ENCODE measurements around the gene GNE.
"Not testable (repeated sequence)": the region's sequence is repeated elsewhere in the genome, so short reads cannot be mapped to it uniquely, and the experiment has no call there.

The GNE gene

DNA sequence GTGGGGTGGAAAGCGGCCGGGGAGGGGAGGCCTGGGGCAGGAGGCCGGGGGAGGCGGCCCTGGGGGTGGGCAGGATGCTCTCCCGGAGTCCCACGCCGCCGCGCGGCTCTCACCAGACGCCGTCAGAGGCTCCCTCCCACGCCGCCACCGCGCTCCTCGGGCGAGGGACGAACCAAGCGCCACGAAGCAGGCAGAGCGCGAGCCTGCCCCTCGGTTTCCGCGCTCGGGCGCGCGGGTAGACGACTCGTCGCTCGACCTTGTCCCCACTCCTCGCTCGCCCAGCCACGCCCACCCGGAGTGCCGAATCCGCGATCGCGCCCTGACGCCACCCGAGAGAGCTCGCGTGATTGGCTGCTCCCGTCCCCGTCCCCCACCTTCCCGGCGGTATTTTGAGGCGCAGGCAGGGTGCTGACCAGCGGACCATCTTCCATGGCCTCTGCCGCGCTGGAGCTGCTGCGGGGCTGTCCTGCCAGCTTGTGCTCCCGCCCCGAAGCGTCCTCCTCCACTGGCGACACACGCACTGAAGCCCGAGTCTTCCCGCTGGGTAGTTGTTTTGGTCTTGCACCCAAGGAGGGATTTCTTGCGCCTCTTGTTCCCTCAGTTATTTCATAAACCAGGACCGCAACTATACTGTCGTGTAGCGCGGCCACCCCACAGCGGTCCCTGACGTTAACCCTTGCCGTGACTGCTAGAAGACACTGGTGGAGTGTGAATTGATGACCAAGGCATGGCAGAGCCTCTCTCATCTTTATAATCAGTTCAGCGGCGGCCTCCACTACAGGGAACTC is at the start of gene GNE:
TSS of gene GNE (minus strand) at position 241 of the 788 bp plus-strand sequence. CDS start 9,093 bp downstream, outside the sequence.
- peak; percentile 81 for DNase-seq (ENCODE audit: insufficient read length, low spot score)
- FAIRE-seq, result peak; percentile 81

DNA sequence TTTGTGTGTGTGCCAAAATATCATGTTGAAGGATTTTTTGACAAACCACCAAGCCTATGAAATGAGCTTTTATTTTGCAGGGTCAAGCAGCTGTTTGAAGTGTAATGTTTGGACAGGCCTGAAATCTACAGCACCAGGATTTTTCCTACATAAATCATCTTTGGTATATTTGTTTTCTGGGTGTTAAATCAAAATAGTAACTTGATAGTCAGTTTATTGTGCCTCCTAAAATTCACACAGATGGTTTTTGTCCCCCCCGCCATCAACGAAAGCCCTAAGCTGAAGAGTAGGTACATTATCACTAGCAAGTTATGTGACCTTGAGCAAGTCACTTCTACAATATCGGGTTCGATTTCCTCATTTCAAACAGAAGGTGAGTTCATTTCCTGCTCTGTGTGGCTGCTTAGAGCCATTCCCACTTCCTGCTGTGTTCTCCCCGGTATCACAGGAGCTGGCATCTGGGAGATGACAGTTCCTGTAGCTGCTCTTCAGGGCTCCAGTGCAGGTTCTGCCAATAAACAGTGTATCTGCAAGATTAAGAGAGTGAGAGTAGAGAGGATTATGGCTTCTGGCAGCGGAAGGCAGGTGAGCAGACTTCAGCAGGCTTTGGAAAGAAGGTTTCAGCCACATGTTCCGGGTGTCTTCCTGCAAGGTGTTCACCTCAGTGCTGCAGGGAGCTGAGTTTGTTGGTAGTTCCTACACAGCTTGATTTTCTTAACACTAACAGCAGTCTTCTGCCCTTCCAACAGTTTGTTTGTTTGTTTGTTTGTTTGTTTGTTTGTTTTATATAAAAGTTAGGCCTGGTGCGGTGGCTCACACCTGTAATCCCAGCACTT is 48.4 kb upstream of the GNE start:
- no peak for DNase-seq (ENCODE audit: insufficient read length, low spot score)

DNA sequence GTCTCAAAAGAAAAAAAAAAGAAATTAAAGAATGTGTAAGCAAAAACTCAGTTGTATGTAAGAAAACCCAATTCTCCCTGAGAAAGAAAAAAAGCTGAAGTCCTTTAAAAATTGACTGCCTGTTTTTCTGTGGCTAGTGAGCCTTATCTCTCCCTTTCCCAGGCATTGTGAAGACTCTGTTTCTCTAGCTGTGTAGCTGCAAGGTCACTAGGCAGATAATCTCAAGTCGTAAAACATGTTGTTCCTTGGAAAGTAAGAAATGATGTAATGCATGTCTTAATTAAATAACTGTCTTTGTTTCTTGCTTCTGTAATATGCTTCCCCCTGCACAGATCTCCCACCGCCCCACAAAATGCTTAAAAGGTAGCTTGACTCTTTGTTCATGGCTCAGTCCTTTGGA is 46.1 kb upstream of the GNE start:
- not testable (repeated sequence) for FAIRE-seq; DNase-seq (ENCODE audit: insufficient read length, low spot score)

More for the DNA sequence above, 48.4 kb upstream of the GNE start:
- no peak for FAIRE-seq

- FAIRE-seq, result no peak
Measured at GRCh38 chr9:36301227-36301626, 43.0 kb upstream of the GNE start.

GRCh38 chr9:36298566-36298965 is 40.3 kb upstream of the GNE start:
- FAIRE-seq, result no peak

More at GRCh38 chr9:36301227-36301626, 43.0 kb upstream of the GNE start:
- no peak for DNase-seq (ENCODE audit: insufficient read length, low spot score)

DNA sequence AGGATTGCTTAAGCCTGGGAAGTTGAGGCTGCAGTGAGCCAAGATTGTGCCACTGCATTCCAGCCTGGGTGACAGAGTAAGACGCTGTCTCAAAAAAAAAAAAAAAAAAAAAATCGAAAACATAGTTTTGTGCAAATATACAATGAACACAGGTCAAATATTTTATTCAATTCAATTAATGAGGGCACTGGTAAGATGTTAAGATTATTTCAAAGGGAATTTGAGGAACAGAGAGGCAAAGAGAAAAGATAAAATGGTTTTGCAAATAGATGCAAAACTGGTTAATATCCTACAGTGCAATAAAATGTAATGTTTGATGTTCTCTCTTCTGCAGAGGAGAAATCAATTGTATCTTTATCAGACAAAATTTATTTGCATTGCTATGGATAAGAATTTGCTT is 39.5 kb upstream of the GNE start:
- DNase-seq (ENCODE audit: insufficient read length, low spot score), result no peak
- no peak for FAIRE-seq

More at GRCh38 chr9:36298566-36298965, 40.3 kb upstream of the GNE start:
- no peak for DNase-seq (ENCODE audit: insufficient read length, low spot score)

DNA sequence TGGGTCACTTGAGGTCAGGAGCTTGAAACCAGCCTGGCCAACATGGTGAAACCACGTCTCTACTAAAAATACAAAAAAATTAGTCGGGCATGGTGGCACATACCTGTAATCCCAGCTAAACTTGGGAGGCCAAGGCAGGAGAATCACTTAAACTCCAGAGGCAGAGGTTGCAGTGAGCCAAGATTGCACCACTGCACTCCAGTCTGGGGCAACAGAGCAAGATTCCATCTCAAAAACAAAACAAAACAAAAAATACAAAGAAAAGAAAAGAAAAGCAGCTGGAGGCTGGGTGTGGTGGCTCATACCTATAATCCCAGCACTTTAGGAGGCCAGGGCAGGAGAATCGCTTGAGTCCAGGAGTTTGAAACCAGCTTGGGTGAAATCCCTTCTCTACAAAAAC is 36.7 kb upstream of the GNE start:
- not testable (repeated sequence) for DNase-seq (ENCODE audit: insufficient read length, low spot score); FAIRE-seq

GRCh38 chr9:36293918-36294317 is 35.7 kb upstream of the GNE start:
- FAIRE-seq (no peak), DNase-seq (ENCODE audit: insufficient read length, low spot score) (no peak)

DNA sequence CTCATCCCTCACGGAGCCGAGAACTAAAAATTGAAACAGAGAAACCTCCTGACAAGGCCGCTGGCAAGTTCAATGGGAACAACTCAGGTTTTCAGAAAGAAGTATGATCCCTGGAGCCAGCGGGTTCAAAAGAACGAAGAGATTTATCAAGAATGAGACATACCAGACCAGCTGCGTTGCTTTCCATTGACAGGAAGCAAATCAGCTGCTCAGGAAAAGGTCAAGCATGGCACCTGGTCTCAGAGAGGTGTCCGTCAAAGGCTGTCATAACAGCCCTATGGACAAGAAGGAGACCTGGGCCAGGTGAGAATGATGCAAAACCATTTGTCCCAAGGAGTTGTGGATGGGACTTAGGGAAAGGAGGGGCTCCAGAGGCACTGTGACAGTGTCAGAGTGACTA is 34.9 kb upstream of the GNE start:
- DNase-seq (ENCODE audit: insufficient read length, low spot score) (no peak), FAIRE-seq (no peak)

- DNase-seq (ENCODE audit: insufficient read length, low spot score) (no peak), FAIRE-seq (no peak)
Measured at GRCh38 chr9:36292641-36293040, 34.4 kb upstream of the GNE start.

DNA sequence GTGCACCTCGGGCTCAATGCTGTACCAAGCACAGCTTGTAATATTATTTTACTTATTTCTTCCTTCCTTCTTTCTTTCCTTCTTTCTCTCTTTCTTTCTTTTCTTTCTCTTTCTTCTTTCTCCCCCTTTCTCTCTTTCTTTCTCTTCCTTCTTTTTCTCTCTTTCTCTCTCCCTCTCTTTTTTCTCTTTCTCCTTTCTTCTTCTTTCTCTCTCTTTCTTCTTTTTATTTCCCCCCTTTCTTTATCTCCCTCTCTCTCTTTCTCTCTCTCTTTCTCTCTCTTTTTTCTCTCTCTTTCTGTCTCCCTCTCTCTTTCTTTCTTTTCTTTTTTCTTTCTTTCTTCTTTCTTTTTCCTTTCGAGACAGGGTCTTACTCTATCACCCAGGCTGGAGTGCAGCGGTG is 32.7 kb upstream of the GNE start:
- FAIRE-seq, result no peak

DNA sequence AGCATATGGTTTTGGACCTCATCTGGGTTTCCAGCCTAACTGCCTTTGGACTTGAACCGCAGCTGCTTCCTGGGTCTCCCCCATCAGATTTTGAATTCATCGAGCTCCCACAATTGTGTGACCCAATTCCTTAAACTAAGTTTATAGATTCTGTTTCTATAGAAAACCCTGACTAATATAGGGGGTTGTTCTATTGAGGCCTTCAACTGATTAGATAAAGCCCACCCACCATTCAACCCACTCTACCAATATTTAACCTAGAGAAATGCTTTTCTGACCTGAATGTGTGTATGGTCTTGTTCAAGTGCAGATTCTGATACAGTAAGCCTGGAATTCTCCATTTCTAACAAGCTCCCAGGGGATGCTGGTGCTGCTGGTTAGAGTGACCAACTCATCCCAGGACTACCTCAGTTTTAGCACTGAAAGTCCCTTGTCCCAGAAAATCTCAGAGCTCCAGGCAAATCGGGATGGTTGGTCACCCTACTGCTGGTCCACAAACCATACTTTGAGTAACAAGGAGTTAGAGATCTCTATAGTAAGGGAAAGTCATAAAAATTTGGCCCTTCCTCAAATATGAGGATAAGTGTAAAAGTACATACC is 31.7 kb upstream of the GNE start:
- FAIRE-seq (no peak), DNase-seq (ENCODE audit: insufficient read length, low spot score) (no peak)

More for the DNA sequence above, 32.7 kb upstream of the GNE start:
- DNase-seq (ENCODE audit: insufficient read length, low spot score), result no peak

GRCh38 chr9:36288070-36288469 is 29.8 kb upstream of the GNE start:
- no peak for DNase-seq (ENCODE audit: insufficient read length, low spot score)
- no peak for FAIRE-seq

DNA sequence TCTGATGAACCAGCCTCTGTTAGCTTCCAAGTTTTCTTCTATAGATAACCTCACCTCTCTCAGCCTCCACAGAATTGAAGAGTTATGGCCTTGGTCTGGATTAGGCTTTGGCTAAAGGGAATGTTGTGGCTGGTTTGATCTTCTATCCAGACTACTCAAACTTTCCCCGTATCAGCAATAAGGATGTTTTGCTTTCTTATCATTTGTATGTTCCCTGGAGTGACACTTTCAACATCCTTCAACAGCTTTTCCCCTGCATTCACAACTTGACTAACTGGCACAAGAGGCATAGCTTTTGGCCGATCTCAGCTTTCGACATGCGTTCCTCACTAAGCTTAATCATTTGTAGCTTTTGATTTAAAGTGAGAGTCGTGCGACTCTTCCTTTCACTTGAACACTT is 28.1 kb upstream of the GNE start:
- DNase-seq (ENCODE audit: insufficient read length, low spot score), result no peak
- no peak for FAIRE-seq

DNA sequence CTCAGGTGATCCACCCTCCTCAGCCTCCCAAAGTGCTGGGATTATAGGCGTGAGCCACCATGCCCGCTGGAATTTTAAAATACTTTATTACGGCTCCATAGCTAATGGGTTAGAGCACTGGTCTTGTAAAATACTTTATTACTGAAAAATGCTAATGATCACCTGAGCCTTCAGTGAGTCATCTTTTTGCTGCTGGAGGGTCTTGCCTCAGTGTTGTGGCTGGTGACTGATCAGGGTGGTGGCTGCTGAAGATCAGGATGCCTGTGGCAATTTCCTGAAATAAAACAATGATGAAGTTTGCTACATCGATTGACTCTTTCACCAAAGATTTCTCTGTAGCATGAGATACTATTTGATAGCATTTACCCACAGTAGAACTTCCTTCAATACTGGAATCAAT is 26.0 kb upstream of the GNE start:
- DNase-seq (ENCODE audit: insufficient read length, low spot score), result no peak
- FAIRE-seq, result no peak

DNA sequence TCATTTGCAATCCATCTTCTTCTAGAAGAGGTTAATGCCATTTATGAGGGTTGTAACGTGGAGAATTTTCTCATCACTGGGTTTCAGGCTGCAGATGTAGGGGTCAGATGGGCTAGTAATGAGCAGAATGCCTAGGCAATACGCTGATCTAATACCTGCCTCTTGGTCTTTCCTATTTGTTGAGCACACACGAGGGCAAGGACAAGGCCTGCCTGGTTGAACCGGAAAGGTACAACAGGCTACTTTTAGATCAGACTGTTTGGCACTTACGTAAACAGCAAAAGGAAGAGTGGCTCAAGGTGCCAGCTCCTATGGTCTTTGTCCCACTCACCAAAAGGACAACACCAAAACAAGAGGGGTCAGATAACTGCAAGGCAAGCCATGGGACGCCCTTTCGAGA is 24.0 kb upstream of the GNE start:
- FAIRE-seq (no peak), DNase-seq (ENCODE audit: insufficient read length, low spot score) (no peak)

DNA sequence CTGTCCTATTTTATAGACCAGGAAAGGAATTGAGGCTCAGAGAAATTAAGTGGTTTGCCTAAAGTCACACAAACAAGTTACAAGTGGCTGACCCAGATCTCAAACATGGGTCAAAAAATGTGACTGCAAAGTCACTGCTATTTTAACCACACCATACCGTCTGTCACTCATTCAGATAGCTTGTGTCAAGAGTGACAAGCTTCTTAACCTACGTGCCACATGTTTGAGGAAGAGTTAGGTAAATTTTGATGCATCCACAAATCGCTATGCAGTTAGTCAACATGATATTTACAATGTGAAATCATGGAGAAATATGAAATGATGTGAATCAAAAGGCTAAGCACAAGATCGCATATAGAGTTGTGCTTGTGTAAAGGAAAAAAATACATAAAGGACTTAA is 22.7 kb upstream of the GNE start:
- DNase-seq (ENCODE audit: insufficient read length, low spot score), result no peak
- no peak for FAIRE-seq

DNA sequence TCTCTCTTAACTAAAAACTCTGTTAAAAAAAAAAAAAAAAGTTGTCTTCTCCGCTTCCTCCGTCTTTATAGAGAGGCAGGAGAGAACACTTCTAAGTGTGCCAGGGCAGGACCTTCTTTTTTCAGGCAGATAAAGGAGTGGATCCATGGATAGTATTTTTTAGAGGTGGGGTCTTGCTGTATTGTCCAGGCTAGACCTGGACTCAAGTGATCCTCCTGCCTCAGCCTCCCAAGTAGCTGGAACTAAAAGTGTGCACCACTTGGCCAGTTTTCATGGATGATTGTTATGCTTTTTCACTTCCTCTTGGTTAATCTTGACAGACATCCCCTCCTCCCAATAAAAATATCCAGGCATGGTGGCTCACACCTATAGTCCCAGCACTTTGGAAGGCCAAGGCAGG is 20.0 kb upstream of the GNE start:
- no peak for FAIRE-seq
- DNase-seq (ENCODE audit: insufficient read length, low spot score), result no peak

GRCh38 chr9:36276781-36277181 is 18.5 kb upstream of the GNE start:
- DNase-seq (ENCODE audit: insufficient read length, low spot score) (no peak), FAIRE-seq (no peak)

DNA sequence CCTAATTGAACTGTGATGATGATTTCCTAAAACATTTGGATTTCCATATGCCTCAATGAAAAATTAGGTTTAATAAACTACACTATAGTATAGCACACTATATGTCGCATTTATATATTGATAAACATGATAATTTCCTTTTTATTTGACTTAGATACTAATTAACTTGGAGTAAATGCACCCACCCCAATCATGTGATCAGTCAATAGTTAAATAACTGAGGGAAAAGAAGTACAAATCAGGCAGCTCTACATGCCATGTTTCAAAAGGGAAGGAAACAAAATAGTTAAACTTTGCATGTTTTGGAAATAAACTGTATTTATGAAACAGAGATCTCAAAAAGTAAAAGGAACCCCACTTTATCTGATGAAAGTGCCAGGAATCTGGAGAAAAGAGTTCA is 18.0 kb upstream of the GNE start:
- FAIRE-seq (no peak), DNase-seq (ENCODE audit: insufficient read length, low spot score) (no peak)

- DNase-seq (ENCODE audit: insufficient read length, low spot score), result no peak
- FAIRE-seq, result no peak
Measured at GRCh38 chr9:36275060-36275459, 16.8 kb upstream of the GNE start.
